GM23248 (cell line): ENCODE results near the gene TFCP2L1.

ENCODE experiments used
- EZH2 ChIP-seq: fragments of 200-600 bp; sonication (generic); IDR thresholded peaks from 2 replicates; pipeline ENCODE4 v1.6.1; 2018; ENCODE audit warnings: antibody characterized with exemption, mild to moderate bottlenecking; ENCODE audit not compliant: insufficient read depth, poor library complexity, severe bottlenecking
- EZH2phosphoT487 ChIP-seq: fragments of 200-600 bp; sonication (generic); IDR thresholded peaks from 2 replicates; pipeline ENCODE4 v1.6.1; 2018; ENCODE audit warnings: antibody characterized with exemption, moderate library complexity, mild to moderate bottlenecking, low read depth; ENCODE audit not compliant: insufficient read depth

GRCh38 chr2:121191191-121192170 is 93.5 kb downstream of the TFCP2L1 start:
- TF ChIP-seq EZH2: no peak
- no peak for TF ChIP-seq EZH2phosphoT487
